Peyer's patch (tissue), 4 donors: ENCODE measurements around the gene FBN1.

Source experiments
- POLR2A ChIP-seq, 2 donors: fragments of 450-650 bp; IDR thresholded peaks; one replicate each; pipeline ENCODE4 v1.5.1; 2017; ENCODE audit warnings: antibody characterized with exemption in 2 of 2, mild to moderate bottlenecking in 2 of 2, moderate library complexity in 2 of 2
- TF ChIP-seq, protein P1 (sequence below), 6 experiments: fragments of 450-650 bp in 4 of 6; fragments of 200-600 bp in 2 of 6; sonication (generic) in 1 of 6; IDR thresholded peaks; one replicate each; pipeline ENCODE4 v1.5.1; 2017 to 2019; ENCODE audit warnings: antibody characterized with exemption in 6 of 6, mild to moderate bottlenecking in 3 of 6, moderate library complexity in 1 of 6

DNA sequence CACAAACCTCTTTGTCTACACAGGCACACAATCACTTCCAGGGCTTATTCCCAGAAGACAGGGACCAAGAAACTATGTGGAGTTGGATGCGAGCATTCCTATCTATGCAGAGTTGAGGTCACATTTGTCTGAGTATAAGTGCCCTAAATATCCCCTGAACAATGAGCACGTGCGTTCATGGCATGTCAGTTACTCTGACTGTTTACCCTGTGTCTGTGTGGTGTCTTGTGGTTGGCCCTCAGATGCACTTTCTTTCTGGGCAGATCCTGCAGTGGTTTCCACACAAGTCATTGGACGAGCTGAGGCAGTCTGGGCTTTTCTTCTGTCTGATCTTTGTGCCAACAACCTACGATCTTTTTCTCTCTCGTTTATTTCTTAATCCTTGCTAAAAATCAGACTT, 134.5 kb downstream of the FBN1 start:
- TF ChIP-seq, protein P1, sequence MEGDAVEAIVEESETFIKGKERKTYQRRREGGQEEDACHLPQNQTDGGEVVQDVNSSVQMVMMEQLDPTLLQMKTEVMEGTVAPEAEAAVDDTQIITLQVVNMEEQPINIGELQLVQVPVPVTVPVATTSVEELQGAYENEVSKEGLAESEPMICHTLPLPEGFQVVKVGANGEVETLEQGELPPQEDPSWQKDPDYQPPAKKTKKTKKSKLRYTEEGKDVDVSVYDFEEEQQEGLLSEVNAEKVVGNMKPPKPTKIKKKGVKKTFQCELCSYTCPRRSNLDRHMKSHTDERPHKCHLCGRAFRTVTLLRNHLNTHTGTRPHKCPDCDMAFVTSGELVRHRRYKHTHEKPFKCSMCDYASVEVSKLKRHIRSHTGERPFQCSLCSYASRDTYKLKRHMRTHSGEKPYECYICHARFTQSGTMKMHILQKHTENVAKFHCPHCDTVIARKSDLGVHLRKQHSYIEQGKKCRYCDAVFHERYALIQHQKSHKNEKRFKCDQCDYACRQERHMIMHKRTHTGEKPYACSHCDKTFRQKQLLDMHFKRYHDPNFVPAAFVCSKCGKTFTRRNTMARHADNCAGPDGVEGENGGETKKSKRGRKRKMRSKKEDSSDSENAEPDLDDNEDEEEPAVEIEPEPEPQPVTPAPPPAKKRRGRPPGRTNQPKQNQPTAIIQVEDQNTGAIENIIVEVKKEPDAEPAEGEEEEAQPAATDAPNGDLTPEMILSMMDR (IDR thresholded peaks at IDR 0.05): no peak
- no peak for TF ChIP-seq POLR2A (IDR thresholded peaks at IDR 0.05)
